Dendritic cell treated with granulocyte-macrophage colony-stimulating factor and Interleukin-4, amounts not matched to agents 40 ng/mL and 50 ng/mL, for 4 days (primary cell): ENCODE measurements around the gene KCTD18.

Source experiments
- H3K27ac Mint-ChIP-seq: one replicate; pipeline ENCODE4 v1.8.0; 2022; ENCODE audit warnings: mild to moderate bottlenecking, mixed read lengths
- H3K27me3 Mint-ChIP-seq: one replicate; pipeline ENCODE4 v1.8.0; 2022; ENCODE audit warnings: mild to moderate bottlenecking, mixed read lengths
- H3K36me3 Mint-ChIP-seq: one replicate; pipeline ENCODE4 v1.8.0; 2022; ENCODE audit warnings: low read depth, mixed read lengths
- H3K4me1 Mint-ChIP-seq: one replicate; pipeline ENCODE4 v1.8.0; 2022; ENCODE audit warnings: low read depth, mixed read lengths
- H3K4me3 Mint-ChIP-seq: one replicate; pipeline ENCODE4 v1.8.0; 2022; ENCODE audit warnings: mild to moderate bottlenecking, moderate library complexity, mixed read lengths
- H3K9me3 Mint-ChIP-seq: one replicate; pipeline ENCODE4 v1.8.0; 2022; ENCODE audit warnings: mixed read lengths
- intact Hi-C: fragments of 100-400 bp; cut with micrococcal nuclease; formaldehyde crosslinking; loops from one replicate; pipeline ENCODE4 v1.15.0; 2022

The KCTD18 gene

GRCh38 chr2:200476836-200477235 lies 33.0 kb downstream of the KCTD18 start:
- Mint-ChIP-seq H3K36me3 (peaks cover 76% of the 10 kb centered on the region), H3K27me3 (no peaks in the 10 kb centered on the region), H3K9me3 (no peaks in the 10 kb centered on the region), H3K27ac (no peak overlapping the region), H3K4me3 (no peak overlapping the region), H3K4me1 (no peaks in the 10 kb centered on the region)
- intact Hi-C loops = no loop called here

- Mint-ChIP-seq H3K27me3 (no peaks in the 10 kb centered on the region), H3K9me3 (no peaks in the 10 kb centered on the region), H3K27ac (no peak overlapping the region), H3K4me1 (no peaks in the 10 kb centered on the region), H3K36me3 (peaks cover 80% of the 10 kb centered on the region), H3K4me3 (no peak overlapping the region)
- intact Hi-C loops = no loop called here
These were observed 34.1 kb downstream of the KCTD18 start for GRCh38 chr2:200475795-200476194.

GRCh38 chr2:200472853-200473464 lies 36.9 kb downstream of the KCTD18 start:
- Mint-ChIP-seq H3K4me3 (no peak overlapping the region), H3K9me3 (no peaks in the 10 kb centered on the region), H3K27me3 (no peaks in the 10 kb centered on the region), H3K36me3 (peaks cover 82% of the 10 kb centered on the region), H3K27ac (no peak overlapping the region), H3K4me1 (no peaks in the 10 kb centered on the region)
- intact Hi-C loops = no loop called here

- Mint-ChIP-seq H3K4me1 (no peaks in the 10 kb centered on the region), H3K4me3 (no peak overlapping the region), H3K36me3 (peaks cover 82% of the 10 kb centered on the region), H3K27me3 (no peaks in the 10 kb centered on the region), H3K9me3 (no peaks in the 10 kb centered on the region), H3K27ac (no peak overlapping the region)
- intact Hi-C loops = no loop called here
These were observed 37.8 kb downstream of the KCTD18 start for GRCh38 chr2:200471928-200472645.

GRCh38 chr2:200471324-200471848 lies 38.5 kb downstream of the KCTD18 start:
- H3K27ac Mint-ChIP-seq = no peak overlapping the region
- no peak overlapping the region for H3K4me3 Mint-ChIP-seq
- intact Hi-C loops = no loop called here
- H3K9me3 Mint-ChIP-seq = no peaks in the 10 kb centered on the region
- peaks cover 81% of the 10 kb centered on the region for H3K36me3 Mint-ChIP-seq
- no peaks in the 10 kb centered on the region for H3K27me3 Mint-ChIP-seq
- no peaks in the 10 kb centered on the region for H3K4me1 Mint-ChIP-seq

GRCh38 chr2:200470230-200470629 lies 39.6 kb downstream of the KCTD18 start:
- Mint-ChIP-seq H3K36me3 (peaks cover 77% of the 10 kb centered on the region), H3K4me1 (no peaks in the 10 kb centered on the region), H3K27me3 (no peaks in the 10 kb centered on the region), H3K4me3 (no peak overlapping the region), H3K9me3 (no peaks in the 10 kb centered on the region), H3K27ac (no peak overlapping the region)
- intact Hi-C loops = no loop called here

GRCh38 chr2:200469708-200470211 lies 40.1 kb downstream of the KCTD18 start:
- Mint-ChIP-seq H3K4me1 (no peaks in the 10 kb centered on the region), H3K27ac (no peak overlapping the region), H3K4me3 (no peak overlapping the region), H3K9me3 (no peaks in the 10 kb centered on the region), H3K27me3 (no peaks in the 10 kb centered on the region), H3K36me3 (peaks cover 72% of the 10 kb centered on the region)
- intact Hi-C loops = no loop called here

GRCh38 chr2:200467806-200468681 lies 41.8 kb downstream of the KCTD18 start:
- Mint-ChIP-seq H3K27me3 (no peaks in the 10 kb centered on the region), H3K4me3 (no peak overlapping the region), H3K27ac (no peak overlapping the region), H3K36me3 (peaks cover 55% of the 10 kb centered on the region), H3K9me3 (no peaks in the 10 kb centered on the region), H3K4me1 (no peaks in the 10 kb centered on the region)
- intact Hi-C loops = no loop called here

GRCh38 chr2:200466425-200467418 lies 43.1 kb downstream of the KCTD18 start:
- Mint-ChIP-seq H3K27ac (no peak overlapping the region), H3K4me3 (no peak overlapping the region), H3K27me3 (no peaks in the 10 kb centered on the region), H3K9me3 (no peaks in the 10 kb centered on the region), H3K4me1 (no peaks in the 10 kb centered on the region), H3K36me3 (peaks cover 56% of the 10 kb centered on the region)
- intact Hi-C loops = no loop called here

GRCh38 chr2:200463452-200463851 lies 46.4 kb downstream of the KCTD18 start:
- Mint-ChIP-seq H3K27ac (no peak overlapping the region), H3K4me3 (no peak overlapping the region), H3K9me3 (no peaks in the 10 kb centered on the region), H3K27me3 (no peaks in the 10 kb centered on the region), H3K36me3 (peaks cover 38% of the 10 kb centered on the region), H3K4me1 (no peaks in the 10 kb centered on the region)
- intact Hi-C loops = no loop called here

- Mint-ChIP-seq H3K4me3 (no peak overlapping the region), H3K4me1 (peaks cover 2% of the 10 kb centered on the region), H3K27ac (no peak overlapping the region), H3K27me3 (no peaks in the 10 kb centered on the region), H3K36me3 (peaks cover 25% of the 10 kb centered on the region), H3K9me3 (no peaks in the 10 kb centered on the region)
- intact Hi-C loops = no loop called here
These were observed 47.8 kb downstream of the KCTD18 start for GRCh38 chr2:200461846-200462710.

- Mint-ChIP-seq H3K4me1 (peaks cover 27% of the 10 kb centered on the region), H3K36me3 (peaks cover 19% of the 10 kb centered on the region), H3K4me3 (no peak overlapping the region), H3K9me3 (no peaks in the 10 kb centered on the region), H3K27ac (no peak overlapping the region), H3K27me3 (no peaks in the 10 kb centered on the region)
- intact Hi-C loops = loop anchor here (10.0 kb wide), 1 partner anchor 154 kb away; the partner anchor contains the start of gene SPATS2L
These were observed 50.8 kb downstream of the KCTD18 start for GRCh38 chr2:200459101-200459500.
